LNCaP clone FGC (cell line): Measurements from ENCODE around the gene TTC21A.
A peak's percentile ranks its signal among the peaks of the same experiment; 100 is the strongest.

ENCODE experiments used
- DNase-seq: peaks from one replicate; pipeline ENCODE4 v3.0.0-alpha.2; 2011; ENCODE audit warnings: low read depth
- H3K4me3 ChIP-seq: 2 replicates; pipeline ENCODE4 v1.5.1; 2011; ENCODE audit warnings: mild to moderate bottlenecking, low read depth, low read length, control low read depth
- CTCF ChIP-seq: IDR thresholded peaks from 2 replicates; pipeline ENCODE4 v1.5.1; 2012; ENCODE audit warnings: mild to moderate bottlenecking; ENCODE audit not compliant: control insufficient read depth, insufficient read depth; ENCODE audit errors: extremely low read depth

TTC21A gene

DNA sequence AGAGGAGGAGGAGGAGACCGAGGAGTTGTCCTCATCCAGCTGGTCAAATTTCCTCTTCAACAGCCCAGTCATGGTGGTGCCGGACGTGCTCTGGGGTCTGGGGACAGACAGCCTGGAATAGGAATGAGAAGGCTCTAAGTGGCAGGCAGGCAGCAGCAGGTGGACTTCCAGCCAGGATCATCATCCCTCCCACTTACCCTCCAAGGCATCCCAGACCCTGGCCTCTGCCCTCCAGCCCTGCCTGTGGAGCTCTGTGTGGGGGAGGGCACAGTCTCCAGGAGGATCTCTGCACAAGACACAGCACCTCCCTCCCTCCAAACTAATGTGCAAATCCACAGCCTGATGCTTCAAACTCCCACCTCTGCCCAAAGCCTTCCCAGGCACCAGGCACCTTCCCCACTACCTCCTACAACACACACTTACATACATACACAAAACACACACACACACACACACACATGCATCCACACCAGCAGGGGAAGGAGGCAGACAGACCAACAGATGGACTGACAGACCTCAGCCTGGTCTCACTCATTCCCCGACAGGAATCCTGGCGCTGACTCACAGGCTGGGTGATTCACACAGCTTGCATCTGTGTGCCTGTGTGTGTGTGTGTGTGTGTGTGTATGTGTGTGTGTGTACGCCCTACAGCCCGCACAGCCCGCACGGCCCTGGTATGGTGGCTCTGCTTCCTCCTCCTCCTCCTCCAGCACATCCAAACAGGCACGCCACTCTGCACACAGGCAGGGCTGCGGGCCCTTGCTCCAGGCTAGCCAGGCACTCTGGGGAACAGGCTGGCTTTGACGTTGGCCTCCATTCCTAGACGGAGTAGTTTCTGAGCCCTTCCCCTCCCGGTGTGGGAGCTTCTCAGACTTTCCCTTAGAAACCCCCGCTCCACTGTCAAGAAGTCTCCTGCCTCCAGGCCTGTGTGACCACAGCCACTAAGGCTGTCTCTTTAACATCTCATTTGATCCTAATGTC, 39.4 kb downstream of the TTC21A start:
- DNase-seq: no peak
- no peak overlapping the region for H3K4me3 ChIP-seq
- TF ChIP-seq CTCF: no peak

GRCh38 chr3:39147711-39148434, 40.4 kb downstream of the TTC21A start:
- DNase-seq: no peak
- no peak for TF ChIP-seq CTCF
- no peak overlapping the region for H3K4me3 ChIP-seq

GRCh38 chr3:39148435-39149058, 41.1 kb downstream of the TTC21A start:
- TF ChIP-seq CTCF: no peak
- H3K4me3 ChIP-seq: no peak overlapping the region
- no peak for DNase-seq

DNA sequence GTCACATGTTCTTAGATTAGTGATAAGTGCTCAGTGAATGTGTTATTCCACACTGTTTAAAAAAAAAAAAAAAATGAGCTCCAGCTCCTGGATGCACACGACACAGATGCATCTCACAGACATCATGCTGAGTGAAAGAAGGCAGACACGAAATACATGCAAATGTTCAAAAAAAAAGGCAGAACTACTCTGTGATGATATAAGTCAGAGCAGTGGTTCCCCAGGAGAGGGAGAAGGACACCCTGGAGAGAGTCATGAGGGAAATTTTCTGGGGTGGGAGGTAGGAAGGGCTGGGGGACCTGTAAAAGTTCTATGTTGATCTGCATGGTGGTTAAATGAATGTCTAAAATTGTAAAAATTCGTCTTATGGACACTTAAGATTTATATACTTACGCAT, 41.6 kb downstream of the TTC21A start:
- H3K4me3 ChIP-seq: no peak overlapping the region
- TF ChIP-seq CTCF: no peak
- DNase-seq: no peak

DNA sequence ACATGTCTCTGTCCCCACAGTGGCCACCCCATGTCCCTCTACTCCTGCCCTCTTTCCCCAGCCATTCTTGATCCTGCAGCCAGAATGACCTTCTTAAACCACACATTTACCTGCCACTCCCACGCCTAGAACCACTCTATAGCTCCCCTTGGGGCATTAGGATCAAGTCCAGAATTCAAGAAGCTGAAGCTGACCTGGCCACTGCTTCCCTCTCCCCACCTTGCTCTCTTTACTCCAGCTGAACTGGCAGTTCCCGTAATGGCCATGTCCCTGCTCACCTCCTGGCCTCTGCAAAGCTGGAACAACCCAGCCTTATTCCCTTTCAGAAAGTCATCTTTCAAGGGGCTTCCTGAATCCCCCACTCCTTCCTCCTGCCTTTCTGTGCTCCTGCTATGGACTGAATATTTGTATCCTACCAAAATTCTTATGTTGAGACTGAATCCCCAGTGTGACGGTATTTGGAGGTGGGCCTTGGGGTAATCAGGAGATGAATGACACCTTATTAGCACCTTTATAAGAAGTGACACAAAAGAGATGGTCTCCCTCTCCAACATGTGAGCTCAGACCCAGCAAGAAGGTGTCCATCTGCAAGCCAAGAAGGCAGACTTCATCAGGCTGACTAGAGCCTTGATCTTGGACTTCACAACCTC, 42.1 kb downstream of the TTC21A start:
- DNase-seq: no peak
- TF ChIP-seq CTCF: no peak
- no peak overlapping the region for H3K4me3 ChIP-seq

DNA sequence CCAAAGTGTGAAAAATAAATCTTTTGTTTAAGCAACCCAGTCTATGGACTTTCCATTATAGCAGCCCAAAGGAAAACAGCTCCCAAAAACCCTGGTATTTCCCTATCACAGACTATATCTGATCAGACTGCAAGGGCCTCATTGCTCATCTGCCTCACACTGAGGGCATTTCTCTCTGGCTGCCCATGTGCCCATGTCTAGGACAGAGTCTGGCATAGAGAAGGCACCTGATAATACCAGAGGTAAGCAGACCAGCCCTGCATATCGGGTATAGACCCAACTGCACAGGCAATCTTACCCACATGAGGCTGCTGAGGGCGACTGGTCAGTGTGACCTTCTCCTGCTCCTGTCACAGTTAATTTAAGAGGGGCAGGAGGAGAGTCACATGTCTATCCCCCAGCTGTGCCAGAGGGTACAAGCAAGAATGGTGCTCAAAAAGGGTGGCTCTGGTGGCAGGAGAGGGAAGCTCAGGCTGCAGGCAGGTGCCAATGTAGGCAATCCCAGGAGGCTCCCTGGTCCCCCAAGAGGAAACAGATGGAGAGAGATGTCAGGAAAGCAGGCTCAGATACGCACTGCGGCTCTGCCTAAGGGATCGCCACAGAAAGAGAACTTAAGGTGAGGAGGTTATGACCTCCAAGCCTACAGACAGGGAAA, 42.8 kb downstream of the TTC21A start:
- no peak for DNase-seq
- H3K4me3 ChIP-seq: peak overlapping the region; percentile 86
- TF ChIP-seq CTCF: no peak
